NT2/D1 (cell line): ENCODE measurements around the gene ONECUT3.

Source experiments
- DNase-seq: peaks from one replicate; pipeline ENCODE4 v3.0.0-alpha.2; 2011; ENCODE audit warnings: low read depth, low spot score
- H3K27me3 ChIP-seq: 2 replicates; pipeline ENCODE4 v1.6.0; 2011; ENCODE audit warnings: mild to moderate bottlenecking; ENCODE audit not compliant: insufficient read length, insufficient read depth
- H3K36me3 ChIP-seq: 2 replicates; pipeline ENCODE4 v1.6.1; 2011; ENCODE audit warnings: mild to moderate bottlenecking, low read length, mixed read lengths; ENCODE audit not compliant: insufficient read depth, insufficient read length
- H3K4me1 ChIP-seq: 2 replicates; pipeline ENCODE4 v1.5.1; 2011; ENCODE audit not compliant: insufficient read depth, insufficient read length
- H3K4me3 ChIP-seq: 2 replicates; pipeline ENCODE4 v1.5.1; 2011; ENCODE audit warnings: low read depth; ENCODE audit not compliant: insufficient read length
- H3K9ac ChIP-seq: 2 replicates; pipeline ENCODE4 v1.6.0; 2011; ENCODE audit warnings: low read depth; ENCODE audit not compliant: insufficient read length
- H3K9me3 ChIP-seq: 2 replicates; pipeline ENCODE4 v1.5.1; 2011; ENCODE audit warnings: mild to moderate bottlenecking, low read length; ENCODE audit not compliant: insufficient read depth
- SUZ12 ChIP-seq: IDR thresholded peaks from 2 replicates; pipeline ENCODE4 v1.6.1; 2011; ENCODE audit not compliant: insufficient read length, insufficient read depth; ENCODE audit errors: extremely low read depth
- YY1 ChIP-seq: IDR thresholded peaks from 2 replicates; pipeline ENCODE4 v1.6.1; 2011; ENCODE audit not compliant: insufficient read length, insufficient read depth
- ZNF274 ChIP-seq: IDR thresholded peaks from 2 replicates; pipeline ENCODE4 v1.6.1; 2011; ENCODE audit warnings: mild to moderate bottlenecking, low read depth, low read length

ONECUT3 gene

GRCh38 chr19:1806184-1807029, 53.1 kb downstream of the ONECUT3 start:
- no peak overlapping the region for H3K9ac ChIP-seq
- H3K4me3 ChIP-seq, result no peak overlapping the region
- H3K36me3 ChIP-seq, result peaks cover 4% of the 10 kb centered on the region
- peaks cover 17% of the 10 kb centered on the region for H3K4me1 ChIP-seq
- no peaks in the 10 kb centered on the region for H3K9me3 ChIP-seq
- TF ChIP-seq SUZ12 (no peak), YY1 (no peak), ZNF274 (no peak)
- DNase-seq, result no peak
- H3K27me3 ChIP-seq, result no peaks in the 10 kb centered on the region

- no peak for TF ChIP-seq SUZ12
- no peak for TF ChIP-seq YY1
- TF ChIP-seq ZNF274, result no peak
- H3K27me3 ChIP-seq, result no peaks in the 10 kb centered on the region
- H3K4me1 ChIP-seq, result peaks cover 21% of the 10 kb centered on the region
- no peak for DNase-seq
- no peaks in the 10 kb centered on the region for H3K9me3 ChIP-seq
- H3K4me3 ChIP-seq, result no peak overlapping the region
- H3K9ac ChIP-seq, result no peak overlapping the region
- peaks cover 4% of the 10 kb centered on the region for H3K36me3 ChIP-seq
Measured at GRCh38 chr19:1807030-1807694, 53.9 kb downstream of the ONECUT3 start.

- no peaks in the 10 kb centered on the region for H3K9me3 ChIP-seq
Measured at GRCh38 chr19:1807695-1808394, 54.5 kb downstream of the ONECUT3 start.

GRCh38 chr19:1808395-1808731, 55.1 kb downstream of the ONECUT3 start:
- Histone ChIP-seq H3K4me1 (peaks cover 21% of the 10 kb centered on the region), H3K9me3 (no peaks in the 10 kb centered on the region), H3K9ac (no peak overlapping the region), H3K27me3 (no peaks in the 10 kb centered on the region), H3K36me3 (no peaks in the 10 kb centered on the region), H3K4me3 (no peak overlapping the region)
- no peak for DNase-seq
- no peak for TF ChIP-seq YY1
- no peak for TF ChIP-seq ZNF274
- TF ChIP-seq SUZ12, result no peak

More at GRCh38 chr19:1807695-1808394, 54.5 kb downstream of the ONECUT3 start:
- no peak for DNase-seq
- no peak for TF ChIP-seq ZNF274
- no peak for TF ChIP-seq SUZ12
- TF ChIP-seq YY1, result no peak
- peaks cover 4% of the 10 kb centered on the region for H3K36me3 ChIP-seq
- H3K4me3 ChIP-seq, result no peak overlapping the region
- H3K9ac ChIP-seq, result no peak overlapping the region
- peaks cover 21% of the 10 kb centered on the region for H3K4me1 ChIP-seq
- no peaks in the 10 kb centered on the region for H3K27me3 ChIP-seq

- Histone ChIP-seq H3K9me3 (no peaks in the 10 kb centered on the region), H3K4me3 (no peak overlapping the region), H3K36me3 (peaks cover 7% of the 10 kb centered on the region), H3K27me3 (no peaks in the 10 kb centered on the region), H3K4me1 (peaks cover 21% of the 10 kb centered on the region), H3K9ac (no peak overlapping the region)
- TF ChIP-seq ZNF274, result no peak
- no peak for TF ChIP-seq SUZ12
- no peak for TF ChIP-seq YY1
- no peak for DNase-seq
Measured at GRCh38 chr19:1809678-1810077, 56.4 kb downstream of the ONECUT3 start.

GRCh38 chr19:1810439-1811160, 57.3 kb downstream of the ONECUT3 start:
- peaks cover 14% of the 10 kb centered on the region for H3K36me3 ChIP-seq
- no peaks in the 10 kb centered on the region for H3K27me3 ChIP-seq
- no peak for DNase-seq
- no peaks in the 10 kb centered on the region for H3K9me3 ChIP-seq
- H3K9ac ChIP-seq, result peak overlapping the region; percentile 26
- peaks cover 20% of the 10 kb centered on the region for H3K4me1 ChIP-seq
- no peak overlapping the region for H3K4me3 ChIP-seq
- no peak for TF ChIP-seq ZNF274
- no peak for TF ChIP-seq YY1
- no peak for TF ChIP-seq SUZ12
